NAMALWA (cell line): ENCODE results near the gene EOGT.
A peak's percentile ranks its signal among the peaks of the same experiment; 100 is the strongest.

ENCODE experiments used
- DNase-seq: peaks from one replicate; pipeline ENCODE4 v3.0.0-alpha.2; 2015; ENCODE audit warnings: low spot score

Gene EOGT

GRCh38 chr3:69009559-69010410 is 3.7 kb downstream of the EOGT start:
- DNase-seq: no peak

GRCh38 chr3:69008980-69009379 is 4.5 kb downstream of the EOGT start:
- DNase-seq: no peak

GRCh38 chr3:69005791-69006482 is 7.5 kb downstream of the EOGT start:
- DNase-seq: no peak

GRCh38 chr3:69005071-69005790 is 8.3 kb downstream of the EOGT start:
- no peak for DNase-seq

- no peak for DNase-seq
These were observed 9.3 kb downstream of the EOGT start for GRCh38 chr3:69004138-69004537.

GRCh38 chr3:68999605-69000004 is 13.9 kb downstream of the EOGT start:
- DNase-seq: no peak

- DNase-seq: no peak
These were observed 14.3 kb downstream of the EOGT start for GRCh38 chr3:68999158-68999557.

GRCh38 chr3:68997887-68998286 is 15.6 kb downstream of the EOGT start:
- no peak for DNase-seq

- no peak for DNase-seq
These were observed 17.0 kb downstream of the EOGT start for GRCh38 chr3:68996356-68996995.

GRCh38 chr3:68988740-68989139 is 24.7 kb downstream of the EOGT start:
- no peak for DNase-seq

- DNase-seq: no peak
These were observed 26.2 kb downstream of the EOGT start for GRCh38 chr3:68987322-68987721.

GRCh38 chr3:68986496-68987208 is 26.8 kb downstream of the EOGT start:
- DNase-seq: no peak

- no peak for DNase-seq
These were observed 28.2 kb downstream of the EOGT start for GRCh38 chr3:68985146-68985790.

- no peak for DNase-seq
These were observed 29.4 kb downstream of the EOGT start for GRCh38 chr3:68984011-68984530.

GRCh38 chr3:68977486-68978167 is 35.9 kb downstream of the EOGT start:
- DNase-seq: no peak

- no peak for DNase-seq
These were observed 38.8 kb downstream of the EOGT start for GRCh38 chr3:68974711-68975110.

GRCh38 chr3:68973639-68974038 is 39.8 kb downstream of the EOGT start:
- DNase-seq: no peak

GRCh38 chr3:68972358-68972979 is 41.0 kb downstream of the EOGT start:
- DNase-seq: peak; percentile 61

GRCh38 chr3:68964694-68965093 is 48.8 kb downstream of the EOGT start:
- DNase-seq: no peak

GRCh38 chr3:68963891-68964290 is 49.6 kb downstream of the EOGT start:
- no peak for DNase-seq
